ENCODE measurements around the gene TBC1D8.

Gene TBC1D8

DNA sequence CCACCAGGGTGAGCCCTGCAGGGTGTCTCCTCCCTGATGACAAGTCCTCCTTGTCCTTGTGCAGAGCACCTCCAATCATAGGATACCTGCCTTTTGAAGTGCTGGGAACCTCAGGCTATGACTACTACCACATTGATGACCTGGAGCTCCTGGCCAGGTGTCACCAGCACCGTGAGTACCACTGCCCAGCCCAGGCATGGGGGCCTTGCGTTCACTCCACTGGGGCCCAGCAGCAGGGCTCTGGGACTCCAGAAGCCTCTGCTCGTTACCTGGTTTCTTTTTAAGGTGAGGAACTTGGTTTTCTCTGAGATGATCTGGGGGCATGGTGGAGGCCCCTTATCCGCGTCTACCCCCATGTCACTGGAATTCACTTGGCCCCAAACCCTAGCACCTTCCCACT lies 185.6 kb downstream of the TBC1D8 start:
- H3K36me3 Mint-ChIP-seq (ENCODE audit: low read depth) = no peaks in the 10 kb centered on the region
- peaks cover 9% of the 10 kb centered on the region for H3K4me1 Mint-ChIP-seq
- no peaks in the 10 kb centered on the region for H3K9me3 Mint-ChIP-seq
- TF ChIP-seq, protein P1, sequence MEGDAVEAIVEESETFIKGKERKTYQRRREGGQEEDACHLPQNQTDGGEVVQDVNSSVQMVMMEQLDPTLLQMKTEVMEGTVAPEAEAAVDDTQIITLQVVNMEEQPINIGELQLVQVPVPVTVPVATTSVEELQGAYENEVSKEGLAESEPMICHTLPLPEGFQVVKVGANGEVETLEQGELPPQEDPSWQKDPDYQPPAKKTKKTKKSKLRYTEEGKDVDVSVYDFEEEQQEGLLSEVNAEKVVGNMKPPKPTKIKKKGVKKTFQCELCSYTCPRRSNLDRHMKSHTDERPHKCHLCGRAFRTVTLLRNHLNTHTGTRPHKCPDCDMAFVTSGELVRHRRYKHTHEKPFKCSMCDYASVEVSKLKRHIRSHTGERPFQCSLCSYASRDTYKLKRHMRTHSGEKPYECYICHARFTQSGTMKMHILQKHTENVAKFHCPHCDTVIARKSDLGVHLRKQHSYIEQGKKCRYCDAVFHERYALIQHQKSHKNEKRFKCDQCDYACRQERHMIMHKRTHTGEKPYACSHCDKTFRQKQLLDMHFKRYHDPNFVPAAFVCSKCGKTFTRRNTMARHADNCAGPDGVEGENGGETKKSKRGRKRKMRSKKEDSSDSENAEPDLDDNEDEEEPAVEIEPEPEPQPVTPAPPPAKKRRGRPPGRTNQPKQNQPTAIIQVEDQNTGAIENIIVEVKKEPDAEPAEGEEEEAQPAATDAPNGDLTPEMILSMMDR (IDR thresholded peaks at IDR 0.05) = no peak
- H3K27ac Mint-ChIP-seq = no peak overlapping the region
- DNase-seq = no peak
- peaks cover 4% of the 10 kb centered on the region for H3K27me3 Mint-ChIP-seq (ENCODE audit: low read depth, poor library complexity)
- H3K4me3 Mint-ChIP-seq = no peak overlapping the region

DNA sequence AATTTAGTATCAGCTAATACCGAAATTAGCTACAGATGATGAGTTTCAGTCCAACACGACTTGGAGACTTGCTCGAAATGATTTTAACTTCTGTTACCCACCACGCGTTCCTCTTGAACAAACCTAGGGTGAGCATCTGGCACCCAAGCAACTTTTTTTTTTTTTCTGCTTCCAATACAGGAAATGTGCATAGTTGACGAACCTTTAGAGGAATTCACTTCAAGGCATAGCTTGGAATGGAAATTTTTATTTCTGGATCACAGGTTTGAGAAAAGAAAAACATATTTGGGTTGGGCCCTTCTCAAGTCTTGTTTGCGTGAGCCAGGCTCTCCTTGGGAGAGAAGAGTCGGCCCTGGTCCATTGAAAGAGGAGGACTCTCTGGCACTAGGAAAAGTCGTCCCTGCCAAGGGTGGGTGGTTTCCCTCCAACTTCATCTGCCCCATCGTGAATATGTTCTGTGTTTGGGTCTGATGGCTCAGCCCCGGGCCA lies 186.5 kb downstream of the TBC1D8 start:
- TF ChIP-seq, protein P1 (IDR thresholded peaks at IDR 0.05) = no peak
- DNase-seq = no peak
- Mint-ChIP-seq H3K9me3 (no peaks in the 10 kb centered on the region), H3K27me3 (ENCODE audit: low read depth, poor library complexity) (peaks cover 4% of the 10 kb centered on the region), H3K4me3 (no peak overlapping the region), H3K36me3 (ENCODE audit: low read depth) (no peaks in the 10 kb centered on the region), H3K4me1 (peaks cover 9% of the 10 kb centered on the region), H3K27ac (no peak overlapping the region)

DNA sequence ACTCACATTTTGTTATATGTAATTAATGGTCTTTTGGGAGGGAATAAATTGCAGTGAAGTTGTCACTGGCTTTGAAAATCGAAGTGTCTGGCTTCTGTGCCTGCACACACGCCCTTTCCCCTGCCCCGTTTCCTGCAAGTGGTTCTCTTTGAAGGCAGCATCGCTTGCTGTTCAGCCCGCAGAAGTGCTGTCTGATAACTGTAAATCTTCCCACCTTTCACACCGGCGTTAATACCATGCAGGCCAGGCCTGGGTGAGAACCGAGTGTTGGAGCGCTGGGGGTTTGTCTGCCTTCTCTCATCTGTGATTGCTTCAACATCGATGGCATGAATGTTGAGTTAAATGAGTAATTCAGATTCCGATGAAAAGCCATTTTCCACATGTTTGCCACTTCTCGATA lies 187.0 kb downstream of the TBC1D8 start:
- Mint-ChIP-seq H3K27me3 (ENCODE audit: low read depth, poor library complexity) (peaks cover 4% of the 10 kb centered on the region), H3K27ac (no peak overlapping the region), H3K9me3 (no peaks in the 10 kb centered on the region), H3K4me1 (peaks cover 9% of the 10 kb centered on the region), H3K36me3 (ENCODE audit: low read depth) (no peaks in the 10 kb centered on the region), H3K4me3 (no peak overlapping the region)
- peak; percentile 26 for DNase-seq
- TF ChIP-seq, protein P1 (IDR thresholded peaks at IDR 0.05) = no peak

DNA sequence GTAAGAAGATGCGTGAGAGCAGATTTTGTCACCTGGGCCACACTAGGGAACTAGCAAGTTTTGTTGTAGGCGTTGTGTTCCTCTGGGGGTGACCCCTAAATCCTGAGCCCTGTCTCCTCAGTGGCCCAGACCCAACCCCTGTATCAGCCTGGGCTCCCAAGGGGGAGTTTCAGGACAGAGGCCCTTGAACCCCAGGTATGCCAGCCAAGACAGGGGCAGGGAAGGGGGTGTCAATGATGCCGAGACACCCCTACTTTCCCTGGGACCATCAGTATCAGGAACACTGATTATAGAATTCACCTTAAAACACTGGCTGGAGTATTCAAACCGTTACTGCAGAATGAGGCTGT lies 188.2 kb downstream of the TBC1D8 start:
- DNase-seq = no peak
- no peak overlapping the region for H3K27ac Mint-ChIP-seq
- peaks cover 14% of the 10 kb centered on the region for H3K4me1 Mint-ChIP-seq
- H3K36me3 Mint-ChIP-seq (ENCODE audit: low read depth) = no peaks in the 10 kb centered on the region
- H3K4me3 Mint-ChIP-seq = no peak overlapping the region
- TF ChIP-seq, protein P1 (IDR thresholded peaks at IDR 0.05) = no peak
- peaks cover 8% of the 10 kb centered on the region for H3K27me3 Mint-ChIP-seq (ENCODE audit: low read depth, poor library complexity)
- H3K9me3 Mint-ChIP-seq = no peaks in the 10 kb centered on the region

DNA sequence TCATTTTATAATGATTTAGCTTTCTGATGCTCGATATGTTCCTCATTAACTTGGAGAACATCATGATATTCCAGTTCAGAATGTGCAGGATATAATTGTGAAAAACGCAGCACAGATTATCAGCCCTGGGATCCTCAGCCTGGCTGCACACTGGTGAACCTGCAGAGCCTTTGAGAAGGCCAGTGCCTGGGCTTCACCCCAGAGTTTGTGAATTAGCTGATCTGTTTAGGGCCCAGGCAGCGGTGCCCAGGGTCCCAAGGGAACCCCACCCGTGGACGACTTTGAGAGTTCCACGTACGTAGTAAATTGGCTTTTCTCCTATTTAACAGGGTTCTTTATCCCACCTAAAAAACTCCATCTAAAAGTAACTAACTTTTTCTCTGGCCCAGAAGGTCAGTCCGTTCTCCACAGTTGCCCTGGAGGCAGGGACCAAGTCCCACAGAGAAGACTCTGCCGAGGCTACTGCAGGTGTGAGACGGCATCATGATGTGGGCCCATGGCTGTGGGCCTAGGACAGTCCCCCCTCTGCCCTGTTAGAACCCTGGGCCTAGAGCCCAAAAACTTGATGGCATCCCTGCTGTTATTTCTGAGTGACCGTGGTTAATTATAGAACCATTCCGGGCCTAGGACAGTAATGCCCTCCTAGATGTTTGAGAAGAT lies 188.7 kb downstream of the TBC1D8 start:
- peaks cover 8% of the 10 kb centered on the region for H3K27me3 Mint-ChIP-seq (ENCODE audit: low read depth, poor library complexity)
- H3K9me3 Mint-ChIP-seq = no peaks in the 10 kb centered on the region
- no peak overlapping the region for H3K4me3 Mint-ChIP-seq
- no peaks in the 10 kb centered on the region for H3K36me3 Mint-ChIP-seq (ENCODE audit: low read depth)
- no peak for DNase-seq
- H3K27ac Mint-ChIP-seq = no peak overlapping the region
- peaks cover 14% of the 10 kb centered on the region for H3K4me1 Mint-ChIP-seq
- TF ChIP-seq, protein P1 (IDR thresholded peaks at IDR 0.05) = no peak

DNA sequence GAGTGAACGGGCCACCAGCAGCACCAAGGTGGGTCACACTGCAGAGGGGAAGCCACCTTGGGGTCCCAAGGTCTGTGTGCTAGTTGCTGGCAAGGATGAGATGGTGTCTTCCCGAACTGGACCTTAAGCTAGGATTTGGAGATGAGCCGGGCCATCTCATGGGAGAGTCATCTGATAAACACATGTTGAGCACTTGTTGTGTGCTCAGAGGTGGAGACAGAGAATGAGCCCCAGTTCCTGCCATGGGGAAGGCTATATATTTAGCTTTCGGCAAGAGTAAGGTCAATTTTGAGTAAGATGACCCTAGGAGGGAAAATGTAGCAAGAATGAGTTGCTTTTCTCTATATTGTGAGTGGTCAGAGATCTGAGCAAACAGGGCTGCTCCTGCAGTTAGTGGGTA lies 190.5 kb downstream of the TBC1D8 start:
- no peak overlapping the region for H3K4me3 Mint-ChIP-seq
- TF ChIP-seq, protein P1 (IDR thresholded peaks at IDR 0.05) = no peak
- peaks cover 4% of the 10 kb centered on the region for H3K27me3 Mint-ChIP-seq (ENCODE audit: low read depth, poor library complexity)
- H3K36me3 Mint-ChIP-seq (ENCODE audit: low read depth) = no peaks in the 10 kb centered on the region
- no peak for DNase-seq
- H3K9me3 Mint-ChIP-seq = no peaks in the 10 kb centered on the region
- no peak overlapping the region for H3K27ac Mint-ChIP-seq
- peaks cover 14% of the 10 kb centered on the region for H3K4me1 Mint-ChIP-seq
